GM13976 (cell line): ENCODE results near the gene OR2A1.
"Not testable (repeated sequence)": the region's sequence is repeated elsewhere in the genome, so short reads cannot be mapped to it uniquely, and the experiment has no call there.

Experiments
- DNase-seq: peaks from one replicate; pipeline ENCODE4 v3.0.0; 2012; ENCODE audit warnings: low spot score
- in situ Hi-C: fragments of 300-500 bp; cut with MboI; formaldehyde crosslinking; loops from one replicate; pipeline ENCODE4 v1.12.0; 2022; ENCODE audit warnings: low sequenced_read_pairs, mixed read lengths, inconsistent platforms; ENCODE audit not compliant: unreplicated experiment

OR2A1 gene

GRCh38 chr7:144311872-144312469 is at the start of gene OR2A1:
Gene OR2A1, plus strand, starts transcription at chr7:144312419. Its CDS starts 5,706 bp downstream, at chr7:144318125.
- DNase-seq, in situ Hi-C loops: not testable (repeated sequence)

GRCh38 chr7:144264692-144265091 is 47.5 kb upstream of the OR2A1 start, which contains the start of gene OR2A7:
Gene OR2A7, minus strand, starts transcription at chr7:144264792. Its CDS starts 5,164 bp downstream, at chr7:144259628.
- in situ Hi-C loops, DNase-seq: not testable (repeated sequence)

GRCh38 chr7:144269188-144269587 is 43.0 kb upstream of the OR2A1 start, which contains the start of gene CTAGE8:
Gene CTAGE8, minus strand, starts transcription at chr7:144269288. Its CDS starts 38 bp downstream, at chr7:144269250.
- in situ Hi-C loops, DNase-seq: not testable (repeated sequence)

GRCh38 chr7:144275281-144275680 is 36.9 kb upstream of the OR2A1 start:
- in situ Hi-C loops, DNase-seq: not testable (repeated sequence)

GRCh38 chr7:144280010-144280409 is 32.2 kb upstream of the OR2A1 start:
- in situ Hi-C loops = not testable (repeated sequence)

GRCh38 chr7:144281981-144282380 is 30.2 kb upstream of the OR2A1 start:
- DNase-seq, in situ Hi-C loops: not testable (repeated sequence)

More at GRCh38 chr7:144280010-144280409, 32.2 kb upstream of the OR2A1 start:
- not testable (repeated sequence) for DNase-seq

GRCh38 chr7:144282490-144282889 is 29.7 kb upstream of the OR2A1 start:
- in situ Hi-C loops, DNase-seq: not testable (repeated sequence)

GRCh38 chr7:144283716-144284115 is 28.5 kb upstream of the OR2A1 start:
- DNase-seq, in situ Hi-C loops: not testable (repeated sequence)

GRCh38 chr7:144287171-144287784 is 24.9 kb upstream of the OR2A1 start:
- in situ Hi-C loops, DNase-seq: not testable (repeated sequence)

- in situ Hi-C loops, DNase-seq: not testable (repeated sequence)
These were observed 20.6 kb upstream of the OR2A1 start for GRCh38 chr7:144291607-144292006.

- in situ Hi-C loops, DNase-seq: not testable (repeated sequence)
These were observed 19.6 kb upstream of the OR2A1 start for GRCh38 chr7:144292384-144293161.

- in situ Hi-C loops, DNase-seq: not testable (repeated sequence)
These were observed 18.3 kb upstream of the OR2A1 start for GRCh38 chr7:144293794-144294499.

GRCh38 chr7:144302578-144303303 is 9.5 kb upstream of the OR2A1 start:
- DNase-seq, in situ Hi-C loops: not testable (repeated sequence)

- DNase-seq, in situ Hi-C loops: not testable (repeated sequence)
These were observed 8.6 kb upstream of the OR2A1 start for GRCh38 chr7:144303607-144304006.

GRCh38 chr7:144305156-144305555 is 7.1 kb upstream of the OR2A1 start:
- in situ Hi-C loops, DNase-seq: not testable (repeated sequence)

GRCh38 chr7:144309702-144310101 is 2.5 kb upstream of the OR2A1 start:
- DNase-seq, in situ Hi-C loops: not testable (repeated sequence)

GRCh38 chr7:144311218-144311617 is 1.0 kb upstream of the OR2A1 start:
- in situ Hi-C loops, DNase-seq: not testable (repeated sequence)

GRCh38 chr7:144317537-144317936 is 5.3 kb downstream of the OR2A1 start:
- in situ Hi-C loops, DNase-seq: not testable (repeated sequence)
